Measurements from ENCODE around the gene RTN4IP1. TPM values are rescaled to one million over a fixed set of nuclear protein-coding genes. Genes with fewer than 3 reads are reported as not detected.

The RTN4IP1 gene
- total RNA-seq, 1 donor from 2014 or later: 9.9 TPM

Small RNA genes within 50 kb of the gene (small RNA-seq; reads per million reads assigned to genes)
- not detected for gene RNU6-527P (ENCODE audit: low replicate concordance)

Other genes starting within 250 kb of the RTN4IP1 start
- gene QRSL1, start 80 bp upstream of the RTN4IP1 start, total RNA-seq: 26.6 TPM